PC-3 (cell line): ENCODE measurements around the gene SCN5A.

Experiments
- EZH2 ChIP-seq: fragments of 300-600 bp; sonication (generic); IDR thresholded peaks from one replicate; pipeline ENCODE4 v1.6.1; 2017; ENCODE audit warnings: antibody characterized with exemption, mild to moderate bottlenecking, low read length; ENCODE audit not compliant: unreplicated experiment
- TF ChIP-seq, protein P1 (sequence below): fragments of 300-600 bp; sonication (generic); conservative IDR thresholded peaks from 2 replicates; pipeline ENCODE4 v1.5.1; 2017; ENCODE audit warnings: antibody characterized with exemption, low read depth, mild to moderate bottlenecking, low read length

- TF ChIP-seq, protein P1, sequence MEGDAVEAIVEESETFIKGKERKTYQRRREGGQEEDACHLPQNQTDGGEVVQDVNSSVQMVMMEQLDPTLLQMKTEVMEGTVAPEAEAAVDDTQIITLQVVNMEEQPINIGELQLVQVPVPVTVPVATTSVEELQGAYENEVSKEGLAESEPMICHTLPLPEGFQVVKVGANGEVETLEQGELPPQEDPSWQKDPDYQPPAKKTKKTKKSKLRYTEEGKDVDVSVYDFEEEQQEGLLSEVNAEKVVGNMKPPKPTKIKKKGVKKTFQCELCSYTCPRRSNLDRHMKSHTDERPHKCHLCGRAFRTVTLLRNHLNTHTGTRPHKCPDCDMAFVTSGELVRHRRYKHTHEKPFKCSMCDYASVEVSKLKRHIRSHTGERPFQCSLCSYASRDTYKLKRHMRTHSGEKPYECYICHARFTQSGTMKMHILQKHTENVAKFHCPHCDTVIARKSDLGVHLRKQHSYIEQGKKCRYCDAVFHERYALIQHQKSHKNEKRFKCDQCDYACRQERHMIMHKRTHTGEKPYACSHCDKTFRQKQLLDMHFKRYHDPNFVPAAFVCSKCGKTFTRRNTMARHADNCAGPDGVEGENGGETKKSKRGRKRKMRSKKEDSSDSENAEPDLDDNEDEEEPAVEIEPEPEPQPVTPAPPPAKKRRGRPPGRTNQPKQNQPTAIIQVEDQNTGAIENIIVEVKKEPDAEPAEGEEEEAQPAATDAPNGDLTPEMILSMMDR = no peak
- no peak for TF ChIP-seq EZH2
Measured at GRCh38 chr3:38566215-38566528, 83.3 kb downstream of the SCN5A start.
